Body of pancreas (tissue), 4 donors: ENCODE results near the gene CHST14. TPM values are rescaled to one million over a fixed set of nuclear protein-coding genes. Genes with fewer than 3 reads are reported as not detected.

ENCODE experiments used
- ATAC-seq: fragments of 150-250 bp; one replicate; pipeline ENCODE4 v1.9.1; 2016
- DNase-seq, 4 donors: peaks; one replicate each; pipeline ENCODE4 v3.0.0-alpha.2; 2019
- H3K27ac ChIP-seq, 4 donors: fragments of 200-600 bp; sonication (generic); 1 replicate in 3 of 4; 2 replicates in 1 of 4; pipeline versions ENCODE4 v1.5.1 to v1.6.1; 2016 to 2019; ENCODE audit warnings: mild to moderate bottlenecking in 1 of 4, mixed read lengths in 1 of 4, moderate library complexity in 1 of 4
- H3K27me3 ChIP-seq, 2 donors: fragments of 200-600 bp; sonication (generic); one replicate each; pipeline ENCODE4 v1.6.0; 2016; ENCODE audit warnings: mild to moderate bottlenecking in 1 of 2
- H3K36me3 ChIP-seq, 2 donors: fragments of 200-600 bp; sonication (generic); replicated peaks in 1 of 2; 2 replicates each; pipeline ENCODE4 v1.5.1; 2016; ENCODE audit warnings: low read depth in 2 of 2; ENCODE audit not compliant: insufficient read depth in 1 of 2
- H3K4me1 ChIP-seq: fragments of 200-600 bp; sonication (generic); one replicate; pipeline ENCODE4 v1.6.0; 2016
- H3K4me3 ChIP-seq, 2 donors: fragments of 200-600 bp; sonication (generic); 1 replicate in 1 of 2; 2 replicates in 1 of 2; pipeline ENCODE4 v1.5.1; 2016 to 2019
- H3K9me3 ChIP-seq, 3 donors: fragments of 200-600 bp; sonication (generic); 1 replicate in 2 of 3; 2 replicates in 1 of 3; pipeline ENCODE4 v1.5.1; 2016
- POLR2A ChIP-seq, 3 donors: fragments of 450-650 bp; IDR thresholded peaks; one replicate each; pipeline ENCODE4 v1.6.1; 2016; ENCODE audit warnings: antibody characterized with exemption in 3 of 3, mild to moderate bottlenecking in 2 of 3
- WGBS, 2 donors: methylation state at CpG; one replicate each; pipeline ENCODE4 v1.1.5; 2017; 5-methylcytosine and 5-hydroxymethylcytosine counted together
- intact Hi-C: fragments of 100-400 bp; cut with DNase I; formaldehyde crosslinking; loops from one replicate; pipeline ENCODE4 v1.15.1; 2023
- total RNA-seq, 2 donors: library from RNA; depleted of rRNA; stranded (reverse); fragments of >200 nt; gene quantifications; one replicate each; pipeline ENCODE4 v1.1.0, GENCODE V29; 2016
- TF ChIP-seq, protein P1 (sequence below), 7 experiments: fragments of 450-650 bp in 4 of 7; fragments of 200-600 bp in 3 of 7; sonication (generic) in 3 of 7; IDR thresholded peaks; one replicate each; pipeline ENCODE4 v1.5.1; 2016 to 2019; ENCODE audit warnings: antibody characterized with exemption in 7 of 7

Gene CHST14
- total RNA-seq, 2 donors from 2014 or later = 4.7 to 8.6 TPM

- ATAC-seq (no peak), DNase-seq (no peak)
- TF ChIP-seq, protein P1, sequence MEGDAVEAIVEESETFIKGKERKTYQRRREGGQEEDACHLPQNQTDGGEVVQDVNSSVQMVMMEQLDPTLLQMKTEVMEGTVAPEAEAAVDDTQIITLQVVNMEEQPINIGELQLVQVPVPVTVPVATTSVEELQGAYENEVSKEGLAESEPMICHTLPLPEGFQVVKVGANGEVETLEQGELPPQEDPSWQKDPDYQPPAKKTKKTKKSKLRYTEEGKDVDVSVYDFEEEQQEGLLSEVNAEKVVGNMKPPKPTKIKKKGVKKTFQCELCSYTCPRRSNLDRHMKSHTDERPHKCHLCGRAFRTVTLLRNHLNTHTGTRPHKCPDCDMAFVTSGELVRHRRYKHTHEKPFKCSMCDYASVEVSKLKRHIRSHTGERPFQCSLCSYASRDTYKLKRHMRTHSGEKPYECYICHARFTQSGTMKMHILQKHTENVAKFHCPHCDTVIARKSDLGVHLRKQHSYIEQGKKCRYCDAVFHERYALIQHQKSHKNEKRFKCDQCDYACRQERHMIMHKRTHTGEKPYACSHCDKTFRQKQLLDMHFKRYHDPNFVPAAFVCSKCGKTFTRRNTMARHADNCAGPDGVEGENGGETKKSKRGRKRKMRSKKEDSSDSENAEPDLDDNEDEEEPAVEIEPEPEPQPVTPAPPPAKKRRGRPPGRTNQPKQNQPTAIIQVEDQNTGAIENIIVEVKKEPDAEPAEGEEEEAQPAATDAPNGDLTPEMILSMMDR (IDR thresholded peaks at IDR 0.05) = no peak
- no peak for TF ChIP-seq POLR2A (IDR thresholded peaks at IDR 0.05)
- intact Hi-C loops = no loop called here
- Histone ChIP-seq H3K4me3 (no peak overlapping the region), H3K36me3 (no peaks in the 10 kb centered on the region), H3K4me1 (no peaks in the 10 kb centered on the region), H3K9me3 (no peaks in the 10 kb centered on the region), H3K27me3 (no peaks in the 10 kb centered on the region), H3K27ac (no peak overlapping the region)
- WGBS, 2 donors = 74 to 88% methylated on average over 8 of the region's 8 CpGs
These were observed 22.5 kb downstream of the CHST14 start for GRCh38 chr15:40493089-40493840.

DNA sequence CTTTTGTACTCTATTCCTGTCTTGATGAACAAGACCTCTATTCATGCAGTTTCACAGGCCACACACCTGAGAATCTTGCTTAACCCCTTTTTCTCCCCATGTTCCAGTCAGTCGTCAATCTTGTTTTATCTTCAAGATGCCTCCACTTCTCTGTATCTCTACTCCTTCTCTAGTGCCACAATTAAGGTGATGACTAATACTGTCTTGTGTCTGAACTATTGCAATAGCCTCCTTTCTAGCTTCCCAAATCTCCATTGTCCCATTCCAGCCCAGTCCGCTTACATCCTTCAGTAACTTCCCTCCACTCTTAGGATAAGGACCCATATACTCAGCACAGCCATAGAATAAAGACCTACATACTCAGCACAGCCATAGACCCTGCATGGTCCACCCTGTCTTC, 24.7 kb downstream of the CHST14 start:
- no peaks in the 10 kb centered on the region for H3K27me3 ChIP-seq
- intact Hi-C loops = no loop called here
- no peaks in the 10 kb centered on the region for H3K4me1 ChIP-seq
- H3K4me3 ChIP-seq = no peak overlapping the region
- no peaks in the 10 kb centered on the region for H3K36me3 ChIP-seq
- WGBS, 2 donors = 91 to 94% methylated on average over 2 of the region's 2 CpGs
- no peaks in the 10 kb centered on the region for H3K9me3 ChIP-seq
- no peak for TF ChIP-seq POLR2A (IDR thresholded peaks at IDR 0.05)
- TF ChIP-seq, protein P1 (IDR thresholded peaks at IDR 0.05) = no peak
- ATAC-seq (no peak), DNase-seq (no peak)
- no peak overlapping the region for H3K27ac ChIP-seq

DNA sequence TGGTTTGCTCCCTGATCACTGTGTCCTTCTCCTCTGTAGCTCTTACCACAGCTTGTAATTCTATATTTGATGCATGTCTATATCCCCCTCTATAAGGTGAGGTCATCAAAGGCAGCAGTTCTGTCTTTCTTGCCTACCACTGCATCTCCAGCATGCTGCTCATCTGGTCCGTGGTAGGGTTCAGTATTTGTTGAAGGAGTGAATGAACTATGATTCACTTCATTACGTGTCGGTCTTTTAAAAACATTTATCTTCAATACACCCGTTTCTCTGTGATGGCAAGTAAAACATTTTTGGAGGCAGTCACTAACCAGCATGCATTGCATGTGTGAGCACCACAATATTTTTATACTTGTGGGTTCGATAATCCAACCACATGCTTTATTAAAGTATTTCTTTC, 27.6 kb downstream of the CHST14 start:
- DNase-seq = no peak
- Histone ChIP-seq H3K4me1 (no peaks in the 10 kb centered on the region), H3K4me3 (no peak overlapping the region), H3K9me3 (no peaks in the 10 kb centered on the region), H3K27me3 (no peaks in the 10 kb centered on the region), H3K27ac (no peak overlapping the region), H3K36me3 (no peaks in the 10 kb centered on the region)
- intact Hi-C loops = no loop called here
- ATAC-seq = no peak
- no peak for TF ChIP-seq POLR2A (IDR thresholded peaks at IDR 0.05)
- WGBS, 2 donors = 73 to 79% methylated on average over 5 of the region's 5 CpGs

DNA sequence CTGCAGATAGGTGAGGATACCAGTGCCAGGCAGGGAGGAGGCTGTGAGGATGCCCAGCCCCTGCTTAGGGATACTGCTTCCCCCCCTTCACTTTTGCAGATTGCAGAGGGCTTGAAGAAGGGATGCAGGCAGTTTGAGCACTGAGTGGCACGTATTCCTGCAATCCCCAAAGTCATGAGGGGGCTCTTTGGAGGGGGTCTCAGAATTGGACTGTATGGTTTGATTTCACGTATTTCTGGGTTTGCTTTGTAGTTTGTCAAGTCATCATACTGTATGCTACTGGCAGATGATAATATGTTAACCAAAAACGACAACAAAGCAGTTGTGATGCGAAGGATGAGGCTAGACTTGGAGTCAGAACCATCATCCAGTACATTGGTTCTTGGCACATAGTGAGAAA, 28.1 kb downstream of the CHST14 start:
- H3K27ac ChIP-seq = no peak overlapping the region
- H3K9me3 ChIP-seq = no peaks in the 10 kb centered on the region
- H3K4me3 ChIP-seq = no peak overlapping the region
- intact Hi-C loops = no loop called here
- ATAC-seq = no peak
- no peaks in the 10 kb centered on the region for H3K4me1 ChIP-seq
- no peak for DNase-seq
- 73 to 82% methylated on average over 4 of the region's 4 CpGs for WGBS, 2 donors
- TF ChIP-seq POLR2A (IDR thresholded peaks at IDR 0.05) = no peak
- TF ChIP-seq, protein P1 (IDR thresholded peaks at IDR 0.05) = no peak
- H3K27me3 ChIP-seq = no peaks in the 10 kb centered on the region
- H3K36me3 ChIP-seq = no peaks in the 10 kb centered on the region

GRCh38 chr15:40499931-40500330, 29.1 kb downstream of the CHST14 start:
- H3K36me3 ChIP-seq = no peaks in the 10 kb centered on the region
- no peaks in the 10 kb centered on the region for H3K27me3 ChIP-seq
- no peaks in the 10 kb centered on the region for H3K4me1 ChIP-seq
- H3K9me3 ChIP-seq = no peaks in the 10 kb centered on the region
- intact Hi-C loops = no loop called here
- 54 to 79% methylated on average over 4 of the region's 4 CpGs for WGBS, 2 donors
- DNase-seq (no peak), ATAC-seq (no peak)
- H3K27ac ChIP-seq = no peak overlapping the region
- no peak for TF ChIP-seq POLR2A (IDR thresholded peaks at IDR 0.05)
- TF ChIP-seq, protein P1 (IDR thresholded peaks at IDR 0.05) = no peak
- H3K4me3 ChIP-seq = no peak overlapping the region
